Mononuclear cell (primary cell): ENCODE data around the gene HARBI1. TPM values are rescaled to one million over a fixed set of nuclear protein-coding genes. Genes with fewer than 3 reads are reported as not detected.
A peak's percentile ranks its signal among the peaks of the same experiment; 100 is the strongest.

Source experiments
- H3K27me3 ChIP-seq: 2 replicates; pipeline ENCODE4 v1.6.0; 2011; ENCODE audit warnings: low read length, control low read depth; ENCODE audit not compliant: insufficient read depth
- H3K4me1 ChIP-seq: 2 replicates; pipeline ENCODE4 v1.5.1; 2011; ENCODE audit warnings: mild to moderate bottlenecking, low read length, control low read depth; ENCODE audit not compliant: insufficient read depth
- H3K4me3 ChIP-seq: 2 replicates; pipeline ENCODE4 v1.5.1; 2011; ENCODE audit warnings: mild to moderate bottlenecking, low read length, moderate library complexity
- H3K9me3 ChIP-seq: 2 replicates; pipeline ENCODE4 v1.5.1; 2011; ENCODE audit warnings: low read depth, mild to moderate bottlenecking, control low read depth, low read length
- total RNA-seq: library from RNA; depleted of rRNA; stranded (reverse); fragments of >200 nt; gene quantifications from one replicate; pipeline ENCODE4 v1.2.3, GENCODE V29; 2012

Gene HARBI1, protein sequence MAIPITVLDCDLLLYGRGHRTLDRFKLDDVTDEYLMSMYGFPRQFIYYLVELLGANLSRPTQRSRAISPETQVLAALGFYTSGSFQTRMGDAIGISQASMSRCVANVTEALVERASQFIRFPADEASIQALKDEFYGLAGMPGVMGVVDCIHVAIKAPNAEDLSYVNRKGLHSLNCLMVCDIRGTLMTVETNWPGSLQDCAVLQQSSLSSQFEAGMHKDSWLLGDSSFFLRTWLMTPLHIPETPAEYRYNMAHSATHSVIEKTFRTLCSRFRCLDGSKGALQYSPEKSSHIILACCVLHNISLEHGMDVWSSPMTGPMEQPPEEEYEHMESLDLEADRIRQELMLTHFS
- total RNA-seq: 10.6 TPM

DNA sequence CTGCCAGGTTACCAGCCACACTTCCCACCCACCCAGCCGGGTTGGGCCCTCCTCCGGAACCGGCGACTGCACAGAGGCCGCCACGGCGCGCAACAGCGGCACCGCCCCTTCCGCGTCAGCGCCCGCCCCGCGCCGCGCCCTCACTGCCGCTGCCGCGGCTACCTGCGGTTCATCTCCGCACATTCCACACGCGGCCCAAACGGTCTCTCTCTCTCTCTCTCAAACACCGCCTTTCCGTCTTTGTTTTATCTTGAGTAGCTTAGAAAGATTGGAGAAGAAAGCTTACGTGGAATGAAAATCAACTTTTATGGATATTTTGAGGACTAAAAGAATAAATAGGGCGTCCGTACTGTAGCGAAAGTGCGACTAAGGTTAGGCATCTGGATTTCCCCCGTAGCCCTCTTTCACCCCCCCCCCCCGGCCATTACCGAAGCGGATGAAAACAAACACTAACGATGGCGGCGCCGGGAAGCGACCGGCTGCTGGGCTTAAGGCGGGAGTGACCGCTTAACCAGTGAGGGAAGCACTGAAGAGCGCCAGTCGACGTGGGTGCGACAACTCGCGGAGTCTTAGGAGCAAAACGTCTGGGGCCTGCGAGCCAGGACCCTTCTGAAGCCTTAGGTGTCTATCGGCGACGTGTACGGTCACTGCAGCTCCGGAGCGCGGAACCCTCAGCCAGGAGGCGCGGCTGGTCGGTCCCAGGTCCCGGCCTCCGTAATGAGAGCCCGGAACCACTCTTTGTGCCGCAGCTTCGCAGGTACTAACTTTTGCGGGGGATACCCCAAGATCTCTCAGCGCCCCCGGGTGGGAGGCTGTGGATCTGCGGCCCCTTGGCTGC is at the start of gene HARBI1, which contains the start of gene ATG13:
Gene HARBI1 (minus strand): TSS at position 94 of the 838 bp plus-strand sequence. CDS start 990 bp downstream, outside the sequence.
Gene ATG13 (plus strand): TSS at position 420 of the 838 bp plus-strand sequence. CDS start 26,739 bp downstream, outside the sequence.
- no peaks in the 10 kb centered on the region for H3K9me3 ChIP-seq
- peak within 1 kb of the TSS; percentile 86 for H3K4me3 ChIP-seq
- H3K4me1 ChIP-seq: peaks cover 37% of the 10 kb centered on the region
- H3K27me3 ChIP-seq: no peaks in the 10 kb centered on the region

DNA sequence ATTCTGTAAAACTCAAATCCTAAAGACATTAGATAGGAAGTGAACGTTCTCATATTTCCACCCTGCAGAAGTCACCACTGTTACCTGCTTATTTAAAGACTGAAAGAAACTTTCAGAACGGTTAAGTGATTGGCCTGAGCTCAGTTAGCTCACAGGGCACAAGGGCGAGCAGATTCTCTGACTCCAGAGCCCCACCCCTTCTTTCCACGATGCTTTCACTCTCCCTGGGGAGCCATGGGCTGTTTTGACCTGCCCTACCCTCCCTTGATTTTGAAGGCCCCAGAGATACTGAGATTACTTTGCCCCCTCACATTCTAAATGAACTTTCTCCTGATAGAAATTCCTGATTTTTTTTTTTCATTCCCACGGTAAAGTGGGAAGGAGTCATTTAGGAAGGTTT is 49.5 kb upstream of the HARBI1 start:
- Histone ChIP-seq H3K4me3 (no peak overlapping the region), H3K27me3 (no peaks in the 10 kb centered on the region), H3K4me1 (peaks cover 25% of the 10 kb centered on the region), H3K9me3 (no peaks in the 10 kb centered on the region)

DNA sequence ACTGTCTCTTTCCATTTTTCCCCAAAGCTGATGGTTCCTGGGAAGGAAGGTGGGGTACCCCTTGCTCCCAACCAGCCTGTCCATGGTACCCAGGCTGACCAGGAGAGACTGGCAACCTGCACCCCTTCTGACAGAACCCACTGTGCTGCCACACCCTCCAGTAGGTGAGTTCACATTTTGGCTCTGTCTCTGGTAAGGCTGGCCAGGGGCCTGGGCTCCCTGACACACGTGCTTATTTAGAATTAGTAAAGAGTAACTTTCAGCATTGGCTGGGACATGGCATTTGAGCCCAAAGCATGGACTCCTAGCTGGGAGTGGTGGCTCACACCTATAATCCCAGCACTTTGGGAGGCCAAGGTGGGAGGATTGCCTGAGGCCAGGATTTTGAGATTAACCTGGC is 48.3 kb upstream of the HARBI1 start:
- Histone ChIP-seq H3K9me3 (no peaks in the 10 kb centered on the region), H3K4me1 (peaks cover 14% of the 10 kb centered on the region), H3K4me3 (no peak overlapping the region), H3K27me3 (no peaks in the 10 kb centered on the region)

DNA sequence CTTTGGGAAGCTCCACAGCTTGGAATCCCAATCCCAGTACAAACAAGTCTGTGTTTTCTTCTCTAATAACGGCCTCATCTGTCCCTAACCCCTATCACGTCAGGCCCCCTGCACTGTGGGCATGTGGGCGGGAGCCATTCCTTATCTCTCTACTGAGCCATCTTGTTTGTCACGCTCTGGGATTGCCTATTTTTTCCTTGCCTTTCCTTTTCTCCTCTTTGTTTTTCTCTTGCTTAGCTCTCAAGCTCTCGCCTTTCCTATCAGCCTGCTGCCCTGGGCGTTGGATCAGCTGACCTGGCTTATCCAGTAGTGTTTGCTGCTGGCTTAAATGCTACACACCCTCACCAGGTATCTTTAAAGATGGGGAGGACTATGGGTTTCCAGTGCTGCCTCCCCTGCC is 47.6 kb upstream of the HARBI1 start:
- Histone ChIP-seq H3K4me3 (no peak overlapping the region), H3K9me3 (no peaks in the 10 kb centered on the region), H3K4me1 (peaks cover 12% of the 10 kb centered on the region), H3K27me3 (no peaks in the 10 kb centered on the region)

DNA sequence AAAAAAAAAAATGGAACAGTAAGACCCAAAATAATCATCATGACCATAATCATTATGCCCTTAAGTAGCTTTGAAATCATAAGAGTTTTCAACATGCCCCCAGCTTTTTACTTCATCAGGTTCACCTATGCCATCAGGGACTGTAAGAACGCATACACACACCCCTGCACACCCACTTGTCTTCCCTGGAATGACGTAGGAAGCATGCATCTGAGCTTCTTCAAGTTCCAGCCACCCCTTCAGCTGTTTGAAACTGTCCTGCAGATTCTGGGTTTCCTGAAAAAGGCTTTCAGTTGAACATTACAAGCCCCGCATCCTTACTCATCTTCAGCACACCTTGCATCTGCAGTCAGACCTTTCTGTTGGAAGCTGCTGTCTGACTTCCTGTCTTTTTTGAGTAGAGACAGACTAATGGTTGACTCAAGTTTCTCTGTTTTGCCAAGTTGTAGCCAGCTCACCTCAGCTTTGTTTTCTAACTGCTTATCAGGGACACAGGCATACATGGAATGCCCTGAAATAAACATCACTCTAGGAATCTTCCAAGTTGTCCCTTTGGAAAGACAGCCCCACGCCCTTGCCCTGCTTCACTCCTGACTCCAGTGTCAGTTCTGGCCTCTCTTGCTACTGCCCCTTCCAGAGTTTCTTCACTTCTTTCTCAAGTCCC is 46.4 kb upstream of the HARBI1 start:
- Histone ChIP-seq H3K4me3 (no peak overlapping the region), H3K9me3 (no peaks in the 10 kb centered on the region), H3K27me3 (no peaks in the 10 kb centered on the region), H3K4me1 (peaks cover 14% of the 10 kb centered on the region)

DNA sequence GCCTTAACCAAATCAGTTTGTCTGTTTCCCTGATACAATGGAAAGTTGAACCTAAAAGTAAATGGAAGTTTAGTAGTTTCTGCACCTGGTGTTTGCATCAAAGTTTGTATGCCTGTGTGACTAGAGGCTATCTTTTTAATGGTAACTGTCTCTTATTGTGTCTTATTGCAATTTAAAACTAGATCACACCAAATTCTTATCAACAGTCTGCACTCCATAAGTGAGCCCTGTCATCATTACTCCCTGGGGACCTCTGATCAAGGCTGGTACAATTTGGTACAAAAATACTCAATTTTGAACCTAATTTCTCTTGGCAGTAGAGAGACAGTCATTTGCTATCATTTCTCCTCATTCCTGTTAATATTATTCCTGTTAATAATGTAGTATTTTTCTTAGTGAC is 45.3 kb upstream of the HARBI1 start:
- Histone ChIP-seq H3K4me3 (no peak overlapping the region), H3K27me3 (no peaks in the 10 kb centered on the region), H3K9me3 (no peaks in the 10 kb centered on the region), H3K4me1 (peaks cover 14% of the 10 kb centered on the region)

DNA sequence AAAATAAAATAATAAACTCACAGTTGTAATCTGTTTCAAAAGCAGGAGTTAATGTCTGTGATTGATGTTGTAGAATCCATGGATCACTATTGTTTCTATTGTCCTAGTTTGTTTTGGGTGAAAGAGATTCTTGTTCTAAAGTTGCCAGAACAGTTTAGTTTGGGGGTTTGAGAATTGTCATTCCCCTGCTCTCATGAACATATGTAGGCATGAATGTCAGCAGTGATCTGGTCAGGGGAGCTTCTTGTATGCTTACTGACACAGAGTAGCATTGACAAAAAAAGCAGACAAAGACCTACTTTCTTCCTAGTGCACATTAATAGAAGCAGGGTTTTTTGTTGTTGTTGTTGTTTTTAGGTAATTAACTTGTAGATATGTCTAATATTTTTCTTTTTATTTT is 44.8 kb upstream of the HARBI1 start:
- Histone ChIP-seq H3K27me3 (no peaks in the 10 kb centered on the region), H3K4me3 (no peak overlapping the region), H3K4me1 (peaks cover 14% of the 10 kb centered on the region), H3K9me3 (no peaks in the 10 kb centered on the region)

DNA sequence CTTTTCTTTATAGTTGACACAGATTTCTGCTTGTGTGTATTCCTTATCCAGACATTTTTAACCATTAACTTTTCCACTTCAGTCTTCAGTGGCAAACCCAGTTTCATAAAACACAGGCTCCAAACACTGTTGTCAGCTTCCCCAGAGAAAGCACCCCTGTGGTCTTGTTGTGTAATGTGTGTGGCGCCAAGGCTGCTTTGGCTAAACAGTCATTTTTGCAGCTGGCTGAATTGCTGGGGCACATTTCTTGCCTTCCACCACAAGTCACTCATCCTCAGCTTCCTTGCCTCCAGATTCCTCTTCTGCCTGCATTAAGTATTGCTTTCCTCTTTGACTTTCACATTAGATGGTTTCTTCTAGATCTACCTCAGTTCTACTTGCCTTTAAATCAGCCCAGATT is 42.9 kb upstream of the HARBI1 start:
- no peak overlapping the region for H3K4me3 ChIP-seq
- no peaks in the 10 kb centered on the region for H3K9me3 ChIP-seq
- peaks cover 14% of the 10 kb centered on the region for H3K4me1 ChIP-seq
- H3K27me3 ChIP-seq: no peaks in the 10 kb centered on the region

DNA sequence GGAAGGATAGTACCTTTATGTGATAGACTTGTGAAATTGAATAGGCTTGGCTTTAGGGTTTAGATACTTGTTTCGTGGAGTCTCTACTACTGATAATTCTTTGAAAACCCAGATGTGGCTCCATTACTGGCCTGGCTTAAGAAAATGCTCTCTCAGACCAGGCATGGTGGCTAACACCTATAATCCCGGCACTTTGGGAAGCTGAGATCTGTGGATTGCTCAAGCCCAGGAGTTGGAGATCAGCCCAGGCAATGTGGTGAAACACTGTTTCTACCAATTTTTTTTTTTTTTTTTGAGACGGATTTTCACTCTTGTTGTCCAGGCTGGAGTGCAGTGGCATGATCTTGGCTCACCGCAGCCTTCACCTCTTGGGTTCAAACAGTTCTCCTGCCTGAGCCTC is 41.2 kb upstream of the HARBI1 start:
- Histone ChIP-seq H3K27me3 (no peaks in the 10 kb centered on the region), H3K9me3 (no peaks in the 10 kb centered on the region), H3K4me3 (no peak overlapping the region), H3K4me1 (peaks cover 14% of the 10 kb centered on the region)

DNA sequence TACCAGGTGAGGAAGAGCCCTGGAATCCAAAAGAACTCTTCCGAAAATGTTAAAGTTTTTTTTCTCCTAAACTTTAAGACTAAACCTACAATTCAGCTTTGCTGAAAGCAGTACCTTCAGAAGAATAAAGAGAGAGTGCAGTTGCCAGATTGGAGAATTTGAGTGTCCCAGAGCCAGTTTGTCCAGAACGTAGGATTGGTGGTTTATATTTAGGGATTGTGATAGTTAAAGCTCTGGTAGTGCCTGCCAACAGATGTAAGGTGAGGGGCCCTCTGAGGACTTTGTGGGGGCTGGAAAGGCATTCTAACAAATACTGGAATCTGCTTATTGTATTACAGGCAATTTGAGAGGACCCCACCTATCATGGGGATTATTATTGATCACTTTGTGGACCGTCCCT is 40.2 kb upstream of the HARBI1 start:
- Histone ChIP-seq H3K9me3 (no peaks in the 10 kb centered on the region), H3K4me1 (peaks cover 14% of the 10 kb centered on the region), H3K4me3 (no peak overlapping the region), H3K27me3 (no peaks in the 10 kb centered on the region)

DNA sequence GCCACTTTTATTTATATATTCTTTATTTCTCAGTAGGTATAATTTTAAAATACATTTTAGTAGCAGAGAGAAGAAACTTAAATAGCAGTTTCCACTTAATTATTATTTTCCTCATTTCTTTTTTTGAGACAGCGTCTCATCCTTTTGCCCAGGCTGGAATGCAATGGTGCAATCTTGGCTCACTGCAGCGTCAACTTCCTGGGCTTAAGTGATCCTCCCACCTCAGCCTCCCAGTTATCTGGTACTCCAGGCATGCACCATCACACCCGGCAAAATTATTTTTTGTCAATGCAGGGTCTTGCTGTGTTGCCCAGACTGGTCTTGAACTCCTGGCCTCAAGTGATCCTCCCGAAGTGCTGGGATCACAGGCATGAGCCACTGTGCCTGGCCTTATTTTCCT is 38.6 kb upstream of the HARBI1 start:
- H3K27me3 ChIP-seq: no peaks in the 10 kb centered on the region

DNA sequence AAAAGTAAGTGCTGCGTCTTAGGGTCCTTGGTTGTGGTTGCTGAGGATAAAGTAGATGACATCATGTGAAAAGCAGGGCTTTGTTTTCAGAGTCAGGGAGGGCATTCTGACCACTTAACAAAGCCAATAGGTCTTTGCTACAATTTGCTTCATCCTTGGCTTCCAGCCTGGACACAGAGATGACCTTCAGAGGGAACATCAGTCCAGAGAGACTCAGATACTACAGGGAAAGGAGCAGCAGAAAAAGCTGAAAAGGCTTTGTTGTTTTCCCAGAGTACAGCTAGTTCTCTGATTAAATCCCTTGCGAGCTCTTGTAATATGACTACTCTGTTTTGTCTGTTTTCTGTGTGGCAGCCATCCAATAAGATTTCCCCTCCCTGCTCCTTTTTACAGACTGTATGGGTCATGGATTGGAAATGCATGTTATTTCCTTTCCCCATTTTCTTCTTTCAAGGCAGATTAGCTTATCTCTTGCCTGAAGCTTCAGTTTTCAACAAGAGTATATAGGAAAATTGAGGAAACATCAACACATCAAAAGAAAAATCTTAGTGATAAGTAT is 32.2 kb upstream of the HARBI1 start:
- Histone ChIP-seq H3K4me3 (no peak overlapping the region), H3K4me1 (no peaks in the 10 kb centered on the region), H3K9me3 (no peaks in the 10 kb centered on the region), H3K27me3 (no peaks in the 10 kb centered on the region)

More for the DNA sequence above, 38.6 kb upstream of the HARBI1 start:
- no peaks in the 10 kb centered on the region for H3K9me3 ChIP-seq
- no peak overlapping the region for H3K4me3 ChIP-seq
- H3K4me1 ChIP-seq: peaks cover 14% of the 10 kb centered on the region

DNA sequence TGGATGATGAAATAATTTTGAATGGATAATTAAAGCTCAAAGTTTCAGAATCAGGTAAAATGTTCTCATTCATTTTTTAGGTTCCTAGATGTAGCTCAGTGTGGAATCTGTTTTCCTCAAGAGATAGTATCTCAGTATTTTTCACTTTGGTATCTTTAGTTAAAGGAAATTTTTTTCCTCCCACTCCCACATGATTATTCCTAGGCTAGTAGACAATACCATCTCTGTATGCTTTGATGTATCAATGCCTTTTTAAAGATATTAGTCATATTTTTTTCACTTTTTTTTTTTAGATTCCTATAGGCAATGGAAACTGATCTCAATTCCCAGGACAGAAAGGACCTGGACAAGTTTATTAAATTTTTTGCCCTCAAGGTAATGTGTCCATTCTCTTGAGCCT is 27.0 kb upstream of the HARBI1 start:
- Histone ChIP-seq H3K9me3 (no peaks in the 10 kb centered on the region), H3K27me3 (no peaks in the 10 kb centered on the region), H3K4me3 (no peak overlapping the region), H3K4me1 (no peaks in the 10 kb centered on the region)

DNA sequence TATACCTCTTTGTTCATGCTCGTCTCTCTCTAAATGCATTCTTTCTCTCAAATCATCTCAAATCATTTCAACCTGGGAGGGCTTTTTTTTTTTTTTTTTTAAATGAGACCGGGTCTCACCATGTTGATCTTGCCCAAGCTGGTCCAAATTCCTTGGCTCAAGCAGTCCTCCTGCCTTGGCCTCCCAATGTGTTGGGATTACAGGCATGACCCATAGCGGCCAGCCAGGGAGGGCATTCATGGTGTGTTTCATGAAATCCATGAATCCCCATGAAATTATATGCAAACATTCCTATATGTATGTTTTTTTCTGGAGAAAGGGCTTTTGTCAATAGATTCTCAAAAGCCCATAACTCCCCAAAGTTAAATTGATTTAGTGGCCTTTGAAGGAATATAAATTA is 26.5 kb upstream of the HARBI1 start:
- H3K27me3 ChIP-seq: no peaks in the 10 kb centered on the region
- H3K9me3 ChIP-seq: no peaks in the 10 kb centered on the region
- H3K4me3 ChIP-seq: no peak overlapping the region
- no peaks in the 10 kb centered on the region for H3K4me1 ChIP-seq
